ENCODE results near the gene MARCO. TPM values are rescaled to one million over a fixed set of nuclear protein-coding genes. Genes with fewer than 3 reads are reported as not detected.
"Not testable (repeated sequence)": the region's sequence is repeated elsewhere in the genome, so short reads cannot be mapped to it uniquely, and the experiment has no call there.

The MARCO gene
- total RNA-seq, 1 donor from 2014 or later: 7.0 TPM

DNA sequence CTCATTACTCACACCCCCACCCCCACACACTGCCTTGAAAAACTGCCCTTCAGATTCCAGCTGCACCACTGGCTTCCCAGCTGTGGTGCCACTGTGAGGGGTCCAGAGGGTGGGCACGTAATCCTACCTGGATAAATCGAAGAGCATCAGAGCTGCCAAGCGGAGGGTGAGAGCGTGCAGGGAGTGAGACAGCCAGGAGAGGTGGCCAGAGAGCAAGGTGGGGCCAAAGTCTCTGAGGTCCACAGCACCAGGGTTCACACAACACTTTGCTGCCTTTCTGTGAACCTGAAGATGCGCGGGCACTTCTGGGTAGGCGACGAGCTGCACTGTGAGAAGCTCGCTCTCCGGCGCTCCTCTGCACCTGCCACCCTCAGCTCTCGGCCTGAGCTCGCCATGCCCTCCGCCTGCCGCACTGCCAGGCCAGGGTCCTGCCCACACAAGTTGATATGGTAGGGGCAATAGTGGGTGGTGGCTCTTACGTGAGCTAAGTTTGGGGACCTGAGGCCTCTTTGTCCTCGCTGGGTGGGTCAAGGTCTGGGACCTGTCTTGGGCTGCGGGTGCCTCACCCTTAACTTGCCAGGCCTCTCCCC lies 83.9 kb downstream of the MARCO start:
- H3K27ac ChIP-seq (replicated peaks): no peak overlapping the region
- H3K9me3 ChIP-seq (replicated peaks): no peaks in the 10 kb centered on the region
- intact Hi-C loops (cut with micrococcal nuclease): no loop called here
- H3K4me1 ChIP-seq: no peaks in the 10 kb centered on the region
- no peak for DNase-seq
- H3K36me3 ChIP-seq: no peaks in the 10 kb centered on the region
- H3K4me3 ChIP-seq: no peak overlapping the region
- H3K27me3 ChIP-seq (ENCODE audit: low read depth): peaks cover 63% of the 10 kb centered on the region
- TF ChIP-seq CTCF (IDR thresholded peaks at IDR 0.05; ENCODE audit: borderline replicate concordance): no peak

- Histone ChIP-seq H3K4me3 (no peak overlapping the region), H3K4me1 (no peaks in the 10 kb centered on the region), H3K36me3 (no peaks in the 10 kb centered on the region), H3K27me3 (ENCODE audit: low read depth) (peaks cover 71% of the 10 kb centered on the region), H3K9me3 (replicated peaks) (no peaks in the 10 kb centered on the region), H3K27ac (replicated peaks) (no peak overlapping the region)
- no peak for TF ChIP-seq CTCF (IDR thresholded peaks at IDR 0.05; ENCODE audit: borderline replicate concordance)
- no peak for DNase-seq
- intact Hi-C loops (cut with micrococcal nuclease): no loop called here
Measured at GRCh38 chr2:119026890-119027289, 84.9 kb downstream of the MARCO start.

GRCh38 chr2:119028327-119029174 lies 86.6 kb downstream of the MARCO start:
- H3K36me3 ChIP-seq: no peaks in the 10 kb centered on the region
- intact Hi-C loops (cut with micrococcal nuclease): no loop called here
- peaks cover 3% of the 10 kb centered on the region for H3K9me3 ChIP-seq (replicated peaks)
- no peak for DNase-seq
- TF ChIP-seq CTCF (IDR thresholded peaks at IDR 0.05; ENCODE audit: borderline replicate concordance): peak; percentile 46
- H3K27me3 ChIP-seq (ENCODE audit: low read depth): peaks cover 63% of the 10 kb centered on the region
- H3K4me1 ChIP-seq: no peaks in the 10 kb centered on the region
- no peak overlapping the region for H3K27ac ChIP-seq (replicated peaks)
- no peak overlapping the region for H3K4me3 ChIP-seq

- no peak overlapping the region for H3K4me3 ChIP-seq
- intact Hi-C loops (cut with micrococcal nuclease): no loop called here
- peaks cover 11% of the 10 kb centered on the region for H3K9me3 ChIP-seq (replicated peaks)
- H3K27ac ChIP-seq (replicated peaks): no peak overlapping the region
- DNase-seq: no peak
- no peaks in the 10 kb centered on the region for H3K4me1 ChIP-seq
- H3K27me3 ChIP-seq (ENCODE audit: low read depth): peaks cover 62% of the 10 kb centered on the region
- TF ChIP-seq CTCF (IDR thresholded peaks at IDR 0.05; ENCODE audit: borderline replicate concordance): no peak
- H3K36me3 ChIP-seq: no peaks in the 10 kb centered on the region
Measured at GRCh38 chr2:119029297-119029696, 87.3 kb downstream of the MARCO start.

DNA sequence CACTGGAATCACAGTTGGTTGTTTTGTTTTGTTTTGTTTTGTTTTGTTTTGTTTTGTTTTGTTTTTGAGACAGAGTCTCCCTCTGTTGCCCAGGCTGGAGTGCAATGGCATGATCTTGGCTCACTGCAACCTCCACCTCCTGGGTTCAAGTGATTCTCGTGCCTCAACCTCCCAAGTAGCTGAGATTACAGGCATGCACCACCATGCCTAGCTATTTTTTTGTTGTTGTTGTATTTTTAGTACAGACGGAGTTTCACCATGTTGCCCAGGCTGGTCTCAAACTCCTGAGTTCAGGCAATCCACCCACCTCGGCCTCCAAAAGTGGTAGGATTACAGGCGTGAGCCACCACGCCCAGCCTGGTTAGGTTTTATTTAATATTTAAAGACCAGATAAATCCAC lies 95.9 kb downstream of the MARCO start:
- intact Hi-C loops (cut with micrococcal nuclease); H3K36me3 ChIP-seq; DNase-seq; H3K4me3 ChIP-seq; H3K27ac ChIP-seq (replicated peaks); H3K27me3 ChIP-seq (ENCODE audit: low read depth); H3K4me1 ChIP-seq: not testable (repeated sequence)
- H3K9me3 ChIP-seq (replicated peaks): peaks cover 35% of the 10 kb centered on the region

- H3K27me3 ChIP-seq (ENCODE audit: low read depth): no peaks in the 10 kb centered on the region
- no peak overlapping the region for H3K27ac ChIP-seq (replicated peaks)
- H3K36me3 ChIP-seq: no peaks in the 10 kb centered on the region
- peaks cover 25% of the 10 kb centered on the region for H3K9me3 ChIP-seq (replicated peaks)
- no peaks in the 10 kb centered on the region for H3K4me1 ChIP-seq
- no peak for TF ChIP-seq CTCF (IDR thresholded peaks at IDR 0.05; ENCODE audit: borderline replicate concordance)
- no peak for DNase-seq
- H3K4me3 ChIP-seq: no peak overlapping the region
- intact Hi-C loops (cut with micrococcal nuclease): no loop called here
Measured at GRCh38 chr2:119040730-119041129, 98.7 kb downstream of the MARCO start.

Measured in left ventricle myocardium inferior (tissue), 1 donor.